Measurements from ENCODE around the gene TET1.
A peak's percentile ranks its signal among the peaks of the same experiment; 100 is the strongest.
"Not testable (repeated sequence)": the region's sequence is repeated elsewhere in the genome, so short reads cannot be mapped to it uniquely, and the experiment has no call there.

Gene TET1

GRCh38 chr10:68565658-68566057 lies 5.5 kb downstream of the TET1 start:
- DNase-seq = no peak

DNA sequence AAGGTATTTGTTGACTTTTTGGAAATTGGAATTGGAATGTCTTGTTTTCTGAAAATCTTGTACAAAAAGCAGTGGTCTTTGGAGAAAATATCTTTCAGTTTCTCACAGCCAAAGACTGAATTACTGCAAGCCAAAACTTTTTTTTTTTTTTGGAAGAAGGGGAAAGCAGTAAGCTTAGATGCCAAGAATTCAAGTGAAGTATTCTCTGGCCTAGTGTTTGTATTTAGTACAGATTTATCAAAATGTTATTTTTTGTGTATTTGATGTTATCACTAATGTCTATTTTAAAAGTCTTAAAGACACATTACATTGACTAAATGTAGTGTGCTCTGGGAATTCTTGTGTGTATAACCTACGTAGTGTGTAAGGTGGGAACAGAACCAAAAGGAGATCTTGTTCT lies 6.2 kb downstream of the TET1 start:
- DNase-seq = no peak

DNA sequence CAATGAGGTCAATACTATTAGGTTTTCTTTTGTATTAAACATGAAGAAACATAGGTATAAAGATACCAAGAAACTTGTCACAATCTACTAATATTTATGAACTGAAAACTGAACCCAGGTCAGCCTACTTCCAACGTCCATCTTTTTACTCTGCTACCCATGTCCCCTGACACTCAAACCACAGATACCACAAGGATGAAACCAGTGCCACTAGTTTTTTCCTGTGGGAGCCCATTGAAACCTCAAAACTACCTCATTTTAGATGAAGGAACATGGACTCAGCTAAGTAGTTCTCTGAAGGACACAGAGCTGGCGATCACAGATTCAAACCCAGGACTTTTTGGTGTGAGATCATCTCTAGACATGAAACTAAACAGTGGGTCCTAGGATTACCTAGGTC lies 6.8 kb downstream of the TET1 start:
- no peak for DNase-seq

DNA sequence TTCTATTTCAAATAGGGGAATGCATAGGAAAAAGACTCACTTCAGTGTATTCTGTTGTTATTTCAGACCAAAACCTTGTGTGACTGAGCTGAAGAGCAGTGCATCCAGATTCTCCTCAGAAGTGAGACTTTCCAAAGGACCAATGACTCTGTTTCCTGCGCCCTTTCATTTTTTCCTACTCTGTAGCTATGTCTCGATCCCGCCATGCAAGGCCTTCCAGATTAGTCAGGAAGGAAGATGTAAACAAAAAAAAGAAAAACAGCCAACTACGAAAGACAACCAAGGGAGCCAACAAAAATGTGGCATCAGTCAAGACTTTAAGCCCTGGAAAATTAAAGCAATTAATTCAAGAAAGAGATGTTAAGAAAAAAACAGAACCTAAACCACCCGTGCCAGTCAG lies 12.0 kb downstream of the TET1 start:
- no peak for DNase-seq

DNA sequence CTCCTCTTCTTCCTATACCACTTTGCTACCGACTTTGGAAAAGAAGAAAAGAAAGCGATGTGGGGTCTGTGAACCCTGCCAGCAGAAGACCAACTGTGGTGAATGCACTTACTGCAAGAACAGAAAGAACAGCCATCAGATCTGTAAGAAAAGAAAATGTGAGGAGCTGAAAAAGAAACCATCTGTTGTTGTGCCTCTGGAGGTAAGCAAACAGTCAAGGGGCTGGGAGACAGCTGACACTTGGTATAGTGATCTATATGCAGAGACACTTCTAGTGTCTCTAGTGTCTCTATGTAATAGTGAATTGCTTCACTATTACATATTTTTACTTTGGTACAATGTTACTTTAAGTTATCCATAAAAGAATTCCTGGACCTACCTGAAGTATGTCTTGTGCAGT lies 13.9 kb downstream of the TET1 start:
- no peak for DNase-seq

DNA sequence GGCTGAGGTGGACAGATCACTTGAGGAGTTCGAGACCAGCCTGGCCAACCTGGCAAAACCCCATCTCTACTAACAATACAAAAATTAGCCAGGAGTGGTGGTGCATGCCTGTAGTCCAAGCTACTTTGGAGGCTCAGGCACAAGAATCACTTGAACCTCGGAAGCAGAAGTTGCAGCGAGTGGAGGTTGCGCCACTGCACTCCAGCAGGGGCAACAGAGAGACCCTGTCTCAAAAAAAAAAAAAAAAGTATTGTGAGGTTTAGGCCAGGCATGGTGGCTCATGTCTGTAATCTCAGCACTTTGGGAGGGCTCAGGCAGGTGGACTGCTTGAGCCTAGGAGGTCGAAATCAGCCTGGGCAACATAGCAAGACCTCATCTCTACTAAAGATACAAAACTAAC lies 16.0 kb downstream of the TET1 start:
- no peak for DNase-seq

- no peak for DNase-seq
These were observed 18.8 kb downstream of the TET1 start for GRCh38 chr10:68578974-68579373.

DNA sequence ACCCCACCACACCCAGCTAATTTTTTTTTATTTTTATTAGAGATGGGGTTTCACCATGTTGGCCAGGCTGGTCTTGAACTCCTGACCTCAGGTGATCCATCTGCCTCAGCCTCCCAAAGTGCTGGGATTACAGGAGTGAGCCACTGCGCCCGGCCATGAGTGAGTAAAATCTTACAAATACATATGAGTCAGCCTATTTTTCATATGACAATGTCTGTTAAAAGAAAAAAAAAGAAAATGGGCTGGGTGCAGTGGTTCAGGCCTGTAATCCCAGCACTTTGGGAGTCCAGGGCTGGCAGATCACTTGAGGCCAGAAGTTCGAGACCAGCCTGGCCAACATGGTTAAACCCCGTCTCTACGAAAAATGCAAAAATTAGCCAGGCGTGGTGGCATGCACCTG lies 24.1 kb downstream of the TET1 start:
- not testable (repeated sequence) for DNase-seq

GRCh38 chr10:68586606-68587305 lies 26.6 kb downstream of the TET1 start:
- DNase-seq = no peak

DNA sequence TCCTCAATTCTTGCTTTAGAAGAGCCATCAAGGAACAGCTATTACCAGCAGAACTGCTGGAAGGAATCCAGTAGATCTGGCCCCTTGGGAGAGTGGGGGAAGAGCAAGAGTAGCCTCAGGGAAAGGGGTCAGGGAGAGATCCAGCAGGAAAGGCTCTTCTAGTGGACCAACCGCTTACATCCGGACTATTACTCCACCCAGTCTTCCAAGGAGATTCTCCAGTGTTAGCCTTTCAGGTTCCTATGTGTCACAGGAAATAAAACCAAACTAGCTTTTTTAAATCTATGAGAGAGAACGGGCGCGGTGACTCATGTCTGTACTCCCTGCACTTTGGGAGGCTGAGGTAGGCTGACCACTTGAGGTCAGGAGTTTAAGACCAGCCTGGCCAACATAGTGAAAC lies 34.3 kb downstream of the TET1 start:
- DNase-seq = no peak

- DNase-seq = no peak
These were observed 35.4 kb downstream of the TET1 start for GRCh38 chr10:68595513-68595912.

GRCh38 chr10:68597407-68597806 lies 37.3 kb downstream of the TET1 start:
- DNase-seq = no peak

- DNase-seq = no peak
These were observed 39.0 kb downstream of the TET1 start for GRCh38 chr10:68598978-68599770.

DNA sequence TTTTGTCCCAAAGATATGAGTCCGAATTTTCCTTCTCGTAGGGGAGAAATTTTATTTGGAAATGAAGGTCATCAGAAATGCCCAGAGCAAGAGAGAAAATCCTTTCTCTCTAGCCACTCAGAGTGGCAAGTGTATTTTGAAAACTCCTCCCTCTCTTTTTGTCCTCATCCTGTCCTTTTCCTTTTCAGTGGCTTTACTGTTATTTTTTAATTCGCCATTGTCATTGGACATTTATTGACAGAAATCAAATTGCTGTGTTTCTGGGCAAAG lies 39.6 kb downstream of the TET1 start:
- no peak for DNase-seq

DNA sequence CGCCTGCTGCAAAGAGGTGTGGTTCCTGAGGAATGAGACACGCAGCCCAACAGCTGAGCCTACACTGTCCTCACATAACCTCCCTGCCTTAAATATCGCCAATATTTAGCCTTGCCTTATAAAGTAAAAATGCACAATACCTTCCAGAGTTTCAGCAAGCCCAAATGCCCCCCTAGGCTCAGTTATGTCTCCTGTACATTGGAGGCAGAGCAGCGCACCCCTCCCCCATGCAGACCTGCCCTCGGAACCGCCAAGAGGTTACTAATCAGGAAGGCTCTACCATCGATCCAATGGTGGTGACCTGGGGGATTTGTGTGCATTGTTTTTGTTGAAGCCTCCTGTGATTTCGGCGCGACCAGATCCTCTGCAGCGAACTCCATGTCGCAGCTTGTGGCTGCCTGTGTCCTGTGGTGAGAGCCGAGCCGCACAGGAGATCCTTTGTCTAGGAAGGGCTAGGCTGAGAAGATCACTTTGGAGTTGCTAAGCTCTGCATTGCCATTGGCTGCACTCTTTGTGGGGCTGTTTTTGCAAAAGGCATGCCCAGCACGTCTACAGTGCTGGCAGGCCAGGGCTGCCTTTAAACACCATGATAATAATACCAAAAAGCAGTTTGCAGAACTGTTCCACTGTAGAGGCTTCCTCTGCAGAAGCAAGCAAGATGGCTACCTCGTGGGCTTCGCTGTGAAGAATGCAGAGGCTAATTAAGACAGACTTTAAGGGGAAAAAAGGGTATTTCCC lies 40.1 kb downstream of the TET1 start:
- DNase-seq = peak; percentile 35 to 51

DNA sequence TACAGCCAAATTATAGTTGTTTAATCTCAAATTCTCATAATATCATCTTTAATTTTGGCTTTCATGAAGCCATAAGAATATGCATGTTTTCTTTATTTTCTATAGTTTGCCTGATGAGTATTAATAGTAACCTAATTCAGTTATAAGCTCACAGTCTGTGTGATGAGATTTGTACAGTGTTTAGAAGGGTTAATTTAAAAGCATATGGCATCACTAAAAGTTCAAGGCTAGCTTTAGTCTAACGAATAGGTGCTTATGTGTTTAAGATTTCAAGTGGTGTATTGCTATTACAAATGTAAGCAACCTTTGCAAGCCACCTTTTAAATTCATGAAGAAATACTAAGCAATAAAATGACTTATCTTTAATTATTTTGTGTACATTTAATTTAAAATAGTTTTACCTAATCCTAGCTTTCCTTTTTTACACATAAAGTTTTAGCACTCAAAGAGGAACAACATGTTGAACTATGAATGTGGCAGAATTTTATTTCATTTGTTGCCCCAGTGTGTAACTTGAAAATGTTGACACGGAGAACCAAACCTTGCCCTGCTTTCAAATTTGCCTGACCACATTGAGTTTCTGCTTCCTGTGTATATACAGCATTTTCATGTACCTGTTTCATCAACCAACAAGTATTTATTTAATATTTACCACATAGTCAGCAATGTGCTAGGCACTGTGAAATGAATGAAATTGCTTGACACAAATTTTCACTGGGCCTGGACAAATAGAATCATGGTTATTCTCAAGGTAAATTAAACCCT lies 41.5 kb downstream of the TET1 start:
- no peak for DNase-seq

GRCh38 chr10:68602434-68602833 lies 42.3 kb downstream of the TET1 start:
- no peak for DNase-seq

DNA sequence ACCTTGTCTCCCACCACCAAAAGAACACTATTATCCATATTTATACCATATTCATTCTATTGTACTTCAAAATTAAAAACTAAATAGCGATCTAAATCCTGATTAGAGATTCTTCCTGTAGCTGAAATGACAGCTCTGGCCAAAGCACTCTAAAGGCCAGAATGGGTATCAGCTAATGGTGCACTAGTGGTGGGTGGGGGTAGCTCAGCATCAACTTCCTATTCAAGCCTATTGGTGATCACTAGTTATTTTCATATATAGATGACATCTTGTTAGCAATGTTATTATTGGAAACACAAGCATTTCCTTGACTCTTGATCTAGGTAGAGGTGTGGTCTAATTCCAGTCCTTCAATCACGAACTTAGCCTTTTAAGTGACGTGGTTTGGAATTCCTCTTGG lies 43.6 kb downstream of the TET1 start:
- no peak for DNase-seq

- DNase-seq = no peak
These were observed 44.3 kb downstream of the TET1 start for GRCh38 chr10:68604441-68604840.

DNA sequence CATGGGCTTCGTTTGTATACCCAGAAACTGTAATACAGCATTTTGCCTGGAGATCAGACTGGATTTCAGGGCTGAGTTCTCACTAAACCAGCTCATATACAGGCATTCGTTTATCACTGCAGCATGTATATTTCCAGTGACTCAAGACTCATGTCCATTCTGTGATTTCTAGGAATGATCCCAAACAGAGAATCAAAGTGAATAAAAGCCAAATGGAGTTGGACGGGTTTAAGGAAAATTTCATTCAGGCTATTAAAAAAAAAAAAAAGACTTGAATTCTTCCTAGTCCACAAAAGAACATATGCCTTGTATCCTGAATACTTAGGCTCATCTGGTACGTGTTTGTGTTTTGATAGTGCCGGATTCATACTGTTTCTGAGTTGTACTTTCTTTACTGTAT lies 46.8 kb downstream of the TET1 start:
- no peak for DNase-seq

DNA sequence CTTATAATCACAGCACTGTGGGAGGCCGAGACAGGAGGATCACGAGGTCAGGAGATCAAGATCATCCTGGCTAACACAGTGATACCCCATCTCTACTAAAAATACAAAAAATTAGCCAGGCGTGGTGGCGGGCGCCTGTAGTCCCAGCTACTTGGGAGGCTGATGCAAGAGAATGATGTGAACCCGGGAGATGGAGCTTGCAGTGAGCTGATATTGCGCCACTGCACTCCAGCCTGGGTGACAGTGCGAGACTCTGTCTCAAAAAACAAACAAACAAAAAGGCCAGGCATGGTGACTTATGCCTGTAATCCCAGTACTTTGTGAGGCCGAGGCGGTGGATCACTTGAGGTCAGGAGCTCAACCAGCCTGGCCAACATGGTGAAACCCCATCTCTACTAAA lies 49.9 kb downstream of the TET1 start:
- DNase-seq = not testable (repeated sequence)

DNA sequence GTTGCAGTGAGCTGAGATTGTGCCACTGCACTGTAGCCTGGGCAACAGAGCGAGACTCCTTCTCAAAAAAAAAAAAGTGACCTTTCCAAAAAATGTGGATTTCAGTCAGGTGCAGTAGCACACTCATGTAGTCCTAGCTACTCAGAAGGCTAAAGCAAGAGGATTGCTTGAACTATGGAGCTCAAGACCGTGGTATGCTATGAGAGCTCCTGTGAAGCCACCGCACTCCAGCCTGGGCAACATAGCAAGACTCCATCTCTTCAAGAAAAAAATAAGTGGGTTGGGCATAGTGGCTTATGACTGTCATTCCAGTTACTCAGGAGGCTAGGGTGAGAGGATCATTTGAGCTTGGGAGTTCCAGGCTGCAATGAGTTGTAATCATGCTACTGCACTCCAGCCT lies 51.1 kb downstream of the TET1 start:
- no peak for DNase-seq

DNA sequence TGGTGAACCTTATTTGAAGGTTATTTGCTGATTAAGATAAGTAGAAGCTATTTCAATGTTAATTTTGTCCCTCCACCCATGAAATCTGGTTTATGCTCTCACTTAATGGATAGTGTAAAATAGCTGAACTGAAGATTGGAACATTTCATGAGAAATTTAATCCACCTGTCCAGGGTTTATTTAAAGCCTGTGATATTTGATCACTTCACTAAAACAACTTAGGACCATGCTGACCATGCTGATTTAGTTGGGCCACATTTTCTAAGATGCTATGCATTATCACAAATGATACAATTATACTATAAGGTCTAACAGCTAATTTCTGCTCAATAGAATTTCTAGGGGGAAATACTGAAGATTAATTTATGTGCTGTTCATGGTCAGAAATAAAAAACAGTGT lies 53.8 kb downstream of the TET1 start:
- DNase-seq = not testable (repeated sequence)

Data from CD4-positive, alpha-beta T cell treated with Interleukin-4 for 1 hour (primary cell).